Measurements from ENCODE around the gene ATL2. TPM values are rescaled to one million over a fixed set of nuclear protein-coding genes. Genes with fewer than 3 reads are reported as not detected.
"Not testable (repeated sequence)": the region's sequence is repeated elsewhere in the genome, so short reads cannot be mapped to it uniquely, and the experiment has no call there.

ATL2 gene
- total RNA-seq, 2 experiments from 2014 or later: 47.9 to 51.9 TPM

DNA sequence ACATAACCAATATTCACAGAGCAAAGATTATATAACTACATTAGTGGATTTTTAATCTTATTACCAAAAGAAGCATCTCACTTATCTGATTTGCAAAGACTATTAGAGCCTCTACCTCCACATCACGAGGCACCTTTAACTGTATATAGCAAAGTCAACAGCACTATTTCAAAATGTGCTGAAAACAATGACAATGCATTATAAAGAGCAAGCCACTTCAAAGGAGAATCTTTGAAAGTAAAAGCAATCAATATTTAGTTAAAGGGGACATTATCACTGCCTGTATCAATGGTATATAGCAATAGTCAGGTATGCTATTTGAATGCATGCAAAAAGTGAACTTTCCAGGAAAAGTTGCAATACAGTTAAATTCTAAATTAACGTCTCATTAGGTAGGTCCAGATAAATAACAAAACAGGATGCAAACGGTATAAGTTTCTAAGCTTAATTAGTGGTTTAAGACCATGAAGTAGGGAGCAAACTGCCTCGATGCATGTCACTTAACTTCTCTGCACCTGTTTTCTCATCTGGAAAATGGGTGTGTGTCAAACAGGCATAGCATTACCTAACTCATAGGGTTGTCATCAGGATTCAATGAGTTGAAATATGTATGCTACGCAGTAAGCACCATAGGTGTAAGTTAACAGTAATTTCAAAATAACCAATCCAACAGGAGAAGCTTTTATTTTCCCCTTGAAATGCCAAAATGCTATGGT, 31.6 kb downstream of the ATL2 start:
- Mint-ChIP-seq H3K4me1 (no peaks in the 10 kb centered on the region), H3K36me3 (ENCODE audit: low read depth) (peaks cover 32% of the 10 kb centered on the region)
- DNase-seq: no peak

GRCh38 chr2:38344813-38345212, 32.3 kb downstream of the ATL2 start:
- no peak overlapping the region for H3K4me3 Mint-ChIP-seq
- no peak for DNase-seq
- no peaks in the 10 kb centered on the region for H3K27me3 Mint-ChIP-seq
- ChIA-PET CTCF (no interaction called here), POLR2A (no interaction called here)
- H3K4me1 Mint-ChIP-seq: no peaks in the 10 kb centered on the region
- peaks cover 4% of the 10 kb centered on the region for H3K9me3 Mint-ChIP-seq
- peaks cover 29% of the 10 kb centered on the region for H3K36me3 Mint-ChIP-seq (ENCODE audit: low read depth)
- H3K27ac Mint-ChIP-seq: no peak overlapping the region

More for the DNA sequence above, 31.6 kb downstream of the ATL2 start:
- POLR2A ChIA-PET: no interaction called here
- Mint-ChIP-seq H3K9me3 (peaks cover 7% of the 10 kb centered on the region), H3K27me3 (no peaks in the 10 kb centered on the region), H3K27ac (no peak overlapping the region), H3K4me3 (no peak overlapping the region)
- CTCF ChIA-PET: no interaction called here

DNA sequence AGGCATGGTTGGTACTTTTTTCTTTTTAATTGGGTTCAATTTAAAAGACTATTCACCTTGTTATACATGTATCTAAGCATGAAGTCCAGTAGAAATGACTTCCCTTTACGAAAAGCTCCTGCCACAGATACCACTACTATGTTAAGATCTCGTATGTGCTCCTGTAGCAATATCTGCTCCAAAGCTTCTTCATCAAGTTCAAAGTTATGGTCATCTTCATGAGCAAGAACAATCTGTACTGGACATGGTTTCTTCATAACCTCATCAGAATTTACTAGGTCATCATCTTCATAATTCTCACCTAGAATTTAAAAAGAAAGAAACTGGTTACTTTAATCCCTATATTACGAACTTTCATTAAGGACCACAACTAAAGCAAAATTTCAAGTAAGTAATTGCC, 33.9 kb downstream of the ATL2 start:
- CTCF ChIA-PET: no interaction called here

DNA sequence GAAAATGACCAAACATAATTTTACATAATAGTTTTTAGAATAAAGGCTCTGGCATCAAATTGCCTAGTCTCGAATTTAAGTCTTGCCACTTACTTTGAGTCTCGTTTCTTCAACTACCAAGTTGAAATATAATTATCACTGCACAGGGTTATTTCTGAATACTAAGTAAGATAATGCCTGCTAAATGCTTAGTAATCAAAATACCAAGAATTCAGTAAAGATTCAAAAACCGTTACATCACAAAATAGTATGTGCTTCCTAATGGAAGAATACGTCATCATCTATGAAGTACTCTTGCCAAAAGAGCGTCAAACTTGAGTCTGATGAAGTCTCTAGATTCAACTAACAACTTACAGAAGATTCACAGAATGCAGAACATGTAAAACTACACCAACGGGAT, 40.5 kb downstream of the ATL2 start:
- no peak for DNase-seq
- Mint-ChIP-seq H3K27me3 (no peaks in the 10 kb centered on the region), H3K9me3 (no peaks in the 10 kb centered on the region), H3K27ac (no peak overlapping the region), H3K36me3 (ENCODE audit: low read depth) (peaks cover 32% of the 10 kb centered on the region), H3K4me1 (no peaks in the 10 kb centered on the region), H3K4me3 (no peak overlapping the region)
- POLR2A ChIA-PET: no interaction called here
- CTCF ChIA-PET: no interaction called here

More for the DNA sequence above, 33.9 kb downstream of the ATL2 start:
- no peaks in the 10 kb centered on the region for H3K27me3 Mint-ChIP-seq
- H3K4me3 Mint-ChIP-seq: no peak overlapping the region
- DNase-seq: no peak
- no peaks in the 10 kb centered on the region for H3K4me1 Mint-ChIP-seq
- POLR2A ChIA-PET: interaction anchor here (0.6 to 1.1 kb wide), 3 partner anchors 10 to 33 kb away, joined by 3 to 5 read pairs (median 3); no protein-coding TSS in a partner anchor
- H3K9me3 Mint-ChIP-seq: peaks cover 4% of the 10 kb centered on the region
- peaks cover 33% of the 10 kb centered on the region for H3K36me3 Mint-ChIP-seq (ENCODE audit: low read depth)
- no peak overlapping the region for H3K27ac Mint-ChIP-seq

GRCh38 chr2:38330754-38331153, 46.3 kb downstream of the ATL2 start:
- H3K4me3 Mint-ChIP-seq: no peak overlapping the region
- no peak for DNase-seq
- H3K4me1 Mint-ChIP-seq: peaks cover 11% of the 10 kb centered on the region
- POLR2A ChIA-PET: no interaction called here
- H3K36me3 Mint-ChIP-seq (ENCODE audit: low read depth): peaks cover 44% of the 10 kb centered on the region
- H3K27me3 Mint-ChIP-seq: no peaks in the 10 kb centered on the region
- no peak overlapping the region for H3K27ac Mint-ChIP-seq
- H3K9me3 Mint-ChIP-seq: peaks cover 11% of the 10 kb centered on the region
- CTCF ChIA-PET: interaction anchor here (1.4 kb wide), 1 partner anchor 177 kb away, joined by 5 read pairs; no protein-coding TSS in a partner anchor

DNA sequence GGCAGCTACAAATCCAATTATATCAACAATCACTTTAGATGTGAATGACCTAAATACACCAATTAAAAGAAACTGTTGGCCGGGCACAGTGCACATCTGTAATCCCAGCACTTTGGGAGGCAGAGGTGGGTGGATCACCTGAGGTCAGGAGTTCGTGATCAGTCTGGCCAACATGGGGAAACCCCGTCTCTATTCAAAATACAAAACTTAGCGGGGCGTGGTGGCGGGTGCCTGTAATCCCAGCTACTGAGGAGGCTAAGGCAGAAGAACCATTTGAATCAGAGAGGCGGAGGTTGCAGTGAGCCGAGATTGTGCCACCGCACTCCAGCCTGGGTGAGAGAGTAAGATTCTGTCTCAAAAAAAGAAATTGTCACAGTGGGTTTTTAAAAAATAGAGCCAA, 49.5 kb downstream of the ATL2 start:
- no peak overlapping the region for H3K4me3 Mint-ChIP-seq
- CTCF ChIA-PET: interaction anchor here (0.6 to 2.0 kb wide), 4 partner anchors 12 to 181 kb away, joined by 3 to 12 read pairs (median 6); partner anchors contain the start of gene ATL2
- H3K9me3 Mint-ChIP-seq: peaks cover 11% of the 10 kb centered on the region
- POLR2A ChIA-PET: interaction anchor here (2.1 kb wide), 1 partner anchor 49 kb away, joined by 6 read pairs; no protein-coding TSS in a partner anchor
- no peaks in the 10 kb centered on the region for H3K27me3 Mint-ChIP-seq
- peaks cover 46% of the 10 kb centered on the region for H3K36me3 Mint-ChIP-seq (ENCODE audit: low read depth)
- no peak overlapping the region for H3K27ac Mint-ChIP-seq
- peaks cover 11% of the 10 kb centered on the region for H3K4me1 Mint-ChIP-seq
- no peak for DNase-seq

DNA sequence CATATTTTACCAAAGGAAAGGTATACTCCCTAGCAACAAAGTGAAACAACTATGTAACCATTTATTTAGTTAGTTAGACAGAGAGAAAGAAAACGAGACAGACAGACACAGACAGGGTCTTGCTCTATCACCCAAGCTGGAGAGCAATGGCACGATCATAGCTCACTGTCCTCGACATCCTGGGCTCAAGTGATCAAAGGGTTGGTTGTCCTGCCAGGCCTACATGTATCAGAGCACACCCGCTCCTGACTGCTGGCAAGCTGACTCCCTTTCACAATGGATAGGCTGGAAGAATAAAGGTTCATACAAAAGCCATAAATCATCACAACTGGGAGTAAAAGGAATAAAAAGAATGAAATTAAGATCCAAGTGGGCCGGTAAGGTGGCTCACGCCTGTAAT, 53.5 kb downstream of the ATL2 start:
- Mint-ChIP-seq H3K27me3 (no peaks in the 10 kb centered on the region), H3K9me3 (peaks cover 1% of the 10 kb centered on the region), H3K27ac (no peak overlapping the region), H3K4me3 (no peak overlapping the region), H3K36me3 (ENCODE audit: low read depth) (peaks cover 22% of the 10 kb centered on the region), H3K4me1 (peaks cover 8% of the 10 kb centered on the region)
- no peak for DNase-seq
- ChIA-PET POLR2A (interaction anchor here (1.2 kb wide), 1 partner anchor 185 kb away, joined by 4 read pairs; no protein-coding TSS in a partner anchor), CTCF (no interaction called here)

- POLR2A ChIA-PET: interaction anchor here (1.2 kb wide), 1 partner anchor 186 kb away, joined by 4 read pairs; no protein-coding TSS in a partner anchor
- no peaks in the 10 kb centered on the region for H3K9me3 Mint-ChIP-seq
Observed at GRCh38 chr2:38322224-38322914, 54.7 kb downstream of the ATL2 start.

DNA sequence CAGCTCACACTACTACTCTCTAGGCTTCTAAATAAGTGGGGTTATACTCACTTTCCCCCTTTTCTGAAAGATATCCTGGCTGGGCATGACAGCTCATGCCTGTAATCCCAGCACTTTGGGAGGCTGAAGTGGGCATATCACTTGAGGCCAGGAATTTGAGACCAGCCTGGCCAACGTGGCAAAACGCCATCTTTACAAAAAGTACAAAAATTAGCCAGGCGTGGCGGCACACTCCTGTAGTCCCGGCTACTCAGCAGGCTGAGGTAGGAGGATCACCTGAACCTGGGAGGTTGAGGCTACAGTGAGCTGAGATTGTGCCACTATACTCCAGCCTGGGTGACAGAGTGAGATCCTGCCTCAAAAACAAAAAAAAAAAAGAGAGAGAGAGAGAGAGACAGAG, 57.8 kb downstream of the ATL2 start:
- H3K36me3 Mint-ChIP-seq (ENCODE audit: low read depth): peaks cover 14% of the 10 kb centered on the region
- H3K27ac Mint-ChIP-seq, DNase-seq, H3K4me1 Mint-ChIP-seq, H3K27me3 Mint-ChIP-seq, H3K9me3 Mint-ChIP-seq, H3K4me3 Mint-ChIP-seq: not testable (repeated sequence)
- ChIA-PET CTCF (interaction anchor here (0.7 to 7.3 kb wide), 4 partner anchors 57 to 281 kb away, joined by 3 to 146 read pairs (median 4); no protein-coding TSS in a partner anchor), POLR2A (interaction anchor here (1.0 kb wide), 1 partner anchor 47 kb away, joined by 3 read pairs; no protein-coding TSS in a partner anchor)

More at GRCh38 chr2:38322224-38322914, 54.7 kb downstream of the ATL2 start:
- peaks cover 21% of the 10 kb centered on the region for H3K36me3 Mint-ChIP-seq (ENCODE audit: low read depth)
- no peak for DNase-seq
- peaks cover 6% of the 10 kb centered on the region for H3K4me1 Mint-ChIP-seq
- H3K27me3 Mint-ChIP-seq: no peaks in the 10 kb centered on the region
- no peak overlapping the region for H3K27ac Mint-ChIP-seq
- H3K4me3 Mint-ChIP-seq: no peak overlapping the region
- CTCF ChIA-PET: interaction anchor here (1.7 kb wide), 1 partner anchor 186 kb away, joined by 4 read pairs; no protein-coding TSS in a partner anchor

DNA sequence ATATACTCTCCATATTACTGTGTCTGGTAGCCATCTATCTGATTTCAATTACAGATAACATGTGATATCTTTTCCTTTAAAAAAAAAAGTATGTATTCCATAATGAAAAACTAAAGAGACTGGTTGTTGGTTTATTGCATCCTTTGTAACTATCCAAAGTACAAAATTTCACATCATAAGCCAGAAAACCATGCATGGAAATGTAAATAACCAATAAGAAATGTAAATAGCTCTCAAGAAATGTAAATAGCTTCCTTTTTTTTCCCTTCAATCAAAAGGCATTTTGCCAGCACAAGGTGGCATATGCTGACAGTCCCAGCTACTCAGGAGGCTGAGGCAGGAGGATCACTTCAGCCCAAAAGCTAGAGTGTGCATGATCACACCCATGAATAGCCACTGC, 59.3 kb downstream of the ATL2 start:
- Mint-ChIP-seq H3K27ac (no peak overlapping the region), H3K4me3 (no peak overlapping the region), H3K4me1 (peaks cover 6% of the 10 kb centered on the region), H3K27me3 (no peaks in the 10 kb centered on the region), H3K36me3 (ENCODE audit: low read depth) (peaks cover 20% of the 10 kb centered on the region), H3K9me3 (no peaks in the 10 kb centered on the region)
- ChIA-PET POLR2A (interaction anchor here (1.1 to 3.9 kb wide), 2 partner anchors 58 to 191 kb away, joined by 3 to 28 read pairs; no protein-coding TSS in a partner anchor), CTCF (interaction anchor here (0.6 to 7.3 kb wide), 8 partner anchors 10 to 246 kb away, joined by 3 to 146 read pairs (median 5); partner anchors contain the start of gene ATL2)
- no peak for DNase-seq

GRCh38 chr2:38315707-38316333, 61.3 kb downstream of the ATL2 start:
- Mint-ChIP-seq H3K27me3 (no peaks in the 10 kb centered on the region), H3K27ac (no peak overlapping the region), H3K9me3 (no peaks in the 10 kb centered on the region), H3K4me1 (peaks cover 6% of the 10 kb centered on the region), H3K4me3 (no peak overlapping the region), H3K36me3 (ENCODE audit: low read depth) (peaks cover 35% of the 10 kb centered on the region)
- CTCF ChIA-PET: interaction anchor here (0.6 to 7.3 kb wide), 26 partner anchors 9 to 837 kb away, joined by 3 to 146 read pairs (median 3); partner anchors contain the start of genes ATL2, CYP1B1, DHX57 and MORN2
- DNase-seq: no peak
- POLR2A ChIA-PET: interaction anchor here (0.9 to 3.9 kb wide), 3 partner anchors 22 to 193 kb away, joined by 3 to 28 read pairs (median 4); partner anchors contain the start of gene ATL2

- H3K36me3 Mint-ChIP-seq (ENCODE audit: low read depth): peaks cover 72% of the 10 kb centered on the region
- H3K4me3 Mint-ChIP-seq: no peak overlapping the region
- H3K4me1 Mint-ChIP-seq: peaks cover 13% of the 10 kb centered on the region
- no peak for DNase-seq
- ChIA-PET POLR2A (no interaction called here), CTCF (interaction anchor here (1.0 to 1.6 kb wide), 2 partner anchors 199 to 200 kb away, joined by 3 to 5 read pairs; no protein-coding TSS in a partner anchor)
- no peak overlapping the region for H3K27ac Mint-ChIP-seq
- no peaks in the 10 kb centered on the region for H3K27me3 Mint-ChIP-seq
- H3K9me3 Mint-ChIP-seq: no peaks in the 10 kb centered on the region
Observed at GRCh38 chr2:38308821-38309220, 68.3 kb downstream of the ATL2 start.
